KMS-11 (cell line): ENCODE measurements around the gene PAX1.

Experiments
- H2AFZ ChIP-seq: fragments of 200-600 bp; sonication (generic); 2 replicates; pipeline ENCODE4 v1.6.1; 2016; ENCODE audit warnings: antibody characterized with exemption, mixed run types, low read depth
- H3K27ac ChIP-seq: fragments of 200-600 bp; sonication (generic); 2 replicates; pipeline ENCODE4 v1.6.1; 2016; ENCODE audit warnings: mild to moderate bottlenecking, mixed run types
- H3K27me3 ChIP-seq: fragments of 200-600 bp; sonication (generic); 2 replicates; pipeline ENCODE4 v1.6.1; 2017; ENCODE audit warnings: mild to moderate bottlenecking, low read depth, mixed run types, moderate library complexity; ENCODE audit not compliant: insufficient read depth
- H3K36me3 ChIP-seq: fragments of 200-600 bp; sonication (generic); 2 replicates; pipeline ENCODE4 v1.6.1; 2017; ENCODE audit warnings: mild to moderate bottlenecking, mixed run types; ENCODE audit not compliant: insufficient read depth
- H3K4me1 ChIP-seq: fragments of 200-600 bp; sonication (generic); 2 replicates; pipeline ENCODE4 v1.6.1; 2016; ENCODE audit warnings: mild to moderate bottlenecking, low read depth, mixed run types; ENCODE audit not compliant: poor library complexity, severe bottlenecking
- H3K4me2 ChIP-seq: fragments of 200-600 bp; sonication (generic); 2 replicates; pipeline ENCODE4 v1.7.0; 2016; ENCODE audit warnings: mild to moderate bottlenecking, mixed run types
- H3K4me3 ChIP-seq: fragments of 200-600 bp; sonication (generic); IDR thresholded peaks from 2 replicates; pipeline ENCODE4 v1.6.1; 2017; ENCODE audit warnings: low read depth, low read length, mixed read lengths; ENCODE audit not compliant: insufficient read depth
- H3K79me2 ChIP-seq: fragments of 200-600 bp; sonication (generic); 2 replicates; pipeline ENCODE4 v1.6.1; 2016; ENCODE audit warnings: low read depth, mixed run types; ENCODE audit not compliant: insufficient read depth
- H3K9ac ChIP-seq: fragments of 200-600 bp; sonication (generic); 2 replicates; pipeline ENCODE4 v1.6.1; 2016; ENCODE audit warnings: mild to moderate bottlenecking, mixed run types
- H4K20me1 ChIP-seq: fragments of 200-600 bp; sonication (generic); 2 replicates; pipeline ENCODE4 v1.6.1; 2016; ENCODE audit warnings: mild to moderate bottlenecking, mixed run types; ENCODE audit not compliant: insufficient read depth
- CTCF ChIP-seq: fragments of 200-600 bp; sonication (generic); conservative IDR thresholded peaks from 2 replicates; pipeline ENCODE4 v1.6.1; 2017; ENCODE audit warnings: low read depth, mild to moderate bottlenecking, antibody characterized with exemption, low read length, moderate library complexity, mixed read lengths

The PAX1 gene

GRCh38 chr20:21684671-21685070 is 20.8 kb upstream of the PAX1 start:
- no peaks in the 10 kb centered on the region for H4K20me1 ChIP-seq
- no peak overlapping the region for H2AFZ ChIP-seq
- H3K9ac ChIP-seq: no peak overlapping the region
- no peak overlapping the region for H3K4me2 ChIP-seq
- H3K27ac ChIP-seq: no peak overlapping the region
- H3K36me3 ChIP-seq: no peaks in the 10 kb centered on the region
- no peaks in the 10 kb centered on the region for H3K4me1 ChIP-seq
- no peaks in the 10 kb centered on the region for H3K27me3 ChIP-seq
- no peaks in the 10 kb centered on the region for H3K79me2 ChIP-seq
- no peak overlapping the region for H3K4me3 ChIP-seq
- no peak for TF ChIP-seq CTCF

- Histone ChIP-seq H3K4me3 (no peak overlapping the region), H3K4me2 (no peak overlapping the region), H4K20me1 (no peaks in the 10 kb centered on the region), H3K36me3 (no peaks in the 10 kb centered on the region), H3K27ac (no peak overlapping the region), H3K4me1 (no peaks in the 10 kb centered on the region), H2AFZ (no peak overlapping the region), H3K27me3 (no peaks in the 10 kb centered on the region), H3K79me2 (no peaks in the 10 kb centered on the region), H3K9ac (no peak overlapping the region)
- no peak for TF ChIP-seq CTCF
Measured at GRCh38 chr20:21685981-21686380, 19.5 kb upstream of the PAX1 start.

GRCh38 chr20:21693322-21693721 is 12.1 kb upstream of the PAX1 start:
- Histone ChIP-seq H3K4me1 (no peaks in the 10 kb centered on the region), H3K27me3 (no peaks in the 10 kb centered on the region), H3K9ac (no peak overlapping the region), H4K20me1 (no peaks in the 10 kb centered on the region), H3K36me3 (no peaks in the 10 kb centered on the region), H3K79me2 (no peaks in the 10 kb centered on the region), H3K27ac (no peak overlapping the region), H3K4me2 (no peak overlapping the region), H3K4me3 (no peak overlapping the region), H2AFZ (no peak overlapping the region)
- 0 out of 2 replicates have a peak, but pooled peaks have one; percentile 16 for TF ChIP-seq CTCF

GRCh38 chr20:21698494-21699215 is 6.8 kb upstream of the PAX1 start:
- H2AFZ ChIP-seq: no peak overlapping the region
- no peak for TF ChIP-seq CTCF
- no peak overlapping the region for H3K4me3 ChIP-seq
- no peaks in the 10 kb centered on the region for H4K20me1 ChIP-seq
- H3K27me3 ChIP-seq: no peaks in the 10 kb centered on the region
- H3K36me3 ChIP-seq: no peaks in the 10 kb centered on the region
- no peak overlapping the region for H3K27ac ChIP-seq
- no peak overlapping the region for H3K4me2 ChIP-seq
- no peaks in the 10 kb centered on the region for H3K4me1 ChIP-seq
- H3K9ac ChIP-seq: no peak overlapping the region
- no peaks in the 10 kb centered on the region for H3K79me2 ChIP-seq
